Measurements from ENCODE around the gene ELL. TPM values are rescaled to one million over a fixed set of nuclear protein-coding genes. Genes with fewer than 3 reads are reported as not detected.

ELL gene
- total RNA-seq, 4 donors from 2014 or later, result 9.1 to 35.1 (median 20.1) TPM

- peaks cover 78 to 83% (median 81%) of the 10 kb centered on the region in 4 donors for H3K4me1 ChIP-seq
- H3K27me3 ChIP-seq, result no peaks in the 10 kb centered on the region
- H3K36me3 ChIP-seq, result no peaks in the 10 kb centered on the region
- TF ChIP-seq CTCF (IDR thresholded peaks at IDR 0.05) (no peak), EP300 (IDR thresholded peaks at IDR 0.05) (no peak), POLR2A (IDR thresholded peaks at IDR 0.05; ENCODE audit: low read depth) (no peak), POLR2AphosphoS5 (IDR thresholded peaks at IDR 0.05) (no peak)
- no peak for DNase-seq (ENCODE audit: extremely low spot score)
- no peaks in the 10 kb centered on the region for H3K9me3 ChIP-seq
- H3K27ac ChIP-seq (replicated peaks in 1 of 4), result peak overlapping the region in 2 of 4 donors; percentile 49 to 59
- intact Hi-C loops (cut with DNase I), result no loop called here
- WGBS, result 83% methylated on average over 13 of the region's 15 CpGs
- no peak overlapping the region for H3K4me3 ChIP-seq
Measured at GRCh38 chr19:18491995-18492953, 29.6 kb downstream of the ELL start.

- no peaks in the 10 kb centered on the region for H3K27me3 ChIP-seq
- DNase-seq (ENCODE audit: extremely low spot score), result no peak
- no peak overlapping the region for H3K4me3 ChIP-seq
- WGBS, result 83% methylated on average over 3 of the region's 6 CpGs
- H3K4me1 ChIP-seq, result peaks cover 78 to 83% (median 82%) of the 10 kb centered on the region in 4 donors
- TF ChIP-seq CTCF (IDR thresholded peaks at IDR 0.05) (no peak), EP300 (IDR thresholded peaks at IDR 0.05) (no peak), POLR2AphosphoS5 (IDR thresholded peaks at IDR 0.05) (no peak), POLR2A (IDR thresholded peaks at IDR 0.05; ENCODE audit: low read depth) (no peak)
- H3K9me3 ChIP-seq, result no peaks in the 10 kb centered on the region
- H3K27ac ChIP-seq (replicated peaks in 1 of 4), result no peak overlapping the region
- intact Hi-C loops (cut with DNase I), result no loop called here
- H3K36me3 ChIP-seq, result no peaks in the 10 kb centered on the region
Measured at GRCh38 chr19:18490728-18491127, 31.1 kb downstream of the ELL start.

GRCh38 chr19:18489627-18490184, 32.2 kb downstream of the ELL start:
- Histone ChIP-seq H3K4me1 (peaks cover 78 to 83% (median 82%) of the 10 kb centered on the region in 4 donors), H3K27ac (replicated peaks in 1 of 4) (peak overlapping the region in 3 of 4 donors; percentile 31 to 57 (median 35))

More at GRCh38 chr19:18489627-18490184, 32.2 kb downstream of the ELL start:
- intact Hi-C loops (cut with DNase I), result no loop called here
- Histone ChIP-seq H3K36me3 (no peaks in the 10 kb centered on the region), H3K27me3 (no peaks in the 10 kb centered on the region), H3K4me3 (no peak overlapping the region), H3K9me3 (no peaks in the 10 kb centered on the region)
- no peak for DNase-seq (ENCODE audit: extremely low spot score)
- TF ChIP-seq CTCF (IDR thresholded peaks at IDR 0.05) (no peak), POLR2A (IDR thresholded peaks at IDR 0.05; ENCODE audit: low read depth) (no peak), POLR2AphosphoS5 (IDR thresholded peaks at IDR 0.05) (no peak), EP300 (IDR thresholded peaks at IDR 0.05) (no peak)
- WGBS, result 90% methylated on average over 10 of the region's 14 CpGs
